Mononuclear cell (primary cell): ENCODE data around the gene FJX1. TPM values are rescaled to one million over a fixed set of nuclear protein-coding genes. Genes with fewer than 3 reads are reported as not detected.
"Not testable (repeated sequence)": the region's sequence is repeated elsewhere in the genome, so short reads cannot be mapped to it uniquely, and the experiment has no call there.

Experiments used
- H3K27me3 ChIP-seq: 2 replicates; pipeline ENCODE4 v1.6.0; 2011; ENCODE audit warnings: low read length, control low read depth; ENCODE audit not compliant: insufficient read depth
- H3K4me1 ChIP-seq: 2 replicates; pipeline ENCODE4 v1.5.1; 2011; ENCODE audit warnings: mild to moderate bottlenecking, low read length, control low read depth; ENCODE audit not compliant: insufficient read depth
- H3K4me3 ChIP-seq: 2 replicates; pipeline ENCODE4 v1.5.1; 2011; ENCODE audit warnings: mild to moderate bottlenecking, low read length, moderate library complexity
- H3K9me3 ChIP-seq: 2 replicates; pipeline ENCODE4 v1.5.1; 2011; ENCODE audit warnings: low read depth, mild to moderate bottlenecking, control low read depth, low read length
- total RNA-seq: library from RNA; depleted of rRNA; stranded (reverse); fragments of >200 nt; gene quantifications from one replicate; pipeline ENCODE4 v1.2.3, GENCODE V29; 2012

The FJX1 gene
- total RNA-seq, 1 donor, result not detected

GRCh38 chr11:35662061-35662648 lies 43.9 kb downstream of the FJX1 start:
- H3K27me3 ChIP-seq, result peaks cover 8% of the 10 kb centered on the region
- peak overlapping the region; percentile 77 for H3K4me3 ChIP-seq
- peaks cover 21% of the 10 kb centered on the region for H3K4me1 ChIP-seq
- H3K9me3 ChIP-seq, result peaks cover 33% of the 10 kb centered on the region

GRCh38 chr11:35662649-35663407 lies 44.6 kb downstream of the FJX1 start, which contains the start of gene TRIM44:
TRIM44 (plus strand) TSS chr11:35662775; CDS start chr11:35663112, 337 bp downstream.
- Histone ChIP-seq H3K9me3 (peaks cover 36% of the 10 kb centered on the region), H3K4me3 (peak within 1 kb of the TSS; percentile 77), H3K27me3 (peaks cover 7% of the 10 kb centered on the region), H3K4me1 (peaks cover 21% of the 10 kb centered on the region)

GRCh38 chr11:35663408-35663702 lies 45.1 kb downstream of the FJX1 start:
- Histone ChIP-seq H3K4me1 (peaks cover 21% of the 10 kb centered on the region), H3K4me3 (peak overlapping the region; percentile 77), H3K27me3 (peaks cover 3% of the 10 kb centered on the region), H3K9me3 (peaks cover 36% of the 10 kb centered on the region)

GRCh38 chr11:35664977-35665441 lies 46.7 kb downstream of the FJX1 start:
- Histone ChIP-seq H3K4me3 (no peak overlapping the region), H3K27me3 (no peaks in the 10 kb centered on the region), H3K4me1 (peaks cover 21% of the 10 kb centered on the region), H3K9me3 (peaks cover 36% of the 10 kb centered on the region)

- Histone ChIP-seq H3K4me1 (peaks cover 11% of the 10 kb centered on the region), H3K9me3 (peaks cover 36% of the 10 kb centered on the region), H3K27me3 (no peaks in the 10 kb centered on the region), H3K4me3 (no peak overlapping the region)
Measured at GRCh38 chr11:35667257-35667656, 49.0 kb downstream of the FJX1 start.

- peaks cover 36% of the 10 kb centered on the region for H3K9me3 ChIP-seq
- not testable (repeated sequence) for H3K4me3 ChIP-seq, H3K4me1 ChIP-seq
Measured at GRCh38 chr11:35668350-35668749, 50.1 kb downstream of the FJX1 start.

More at GRCh38 chr11:35668350-35668749, 50.1 kb downstream of the FJX1 start:
- H3K27me3 ChIP-seq, result not testable (repeated sequence)

Other genes starting within 250 kb of the FJX1 start
- 2.0 TPM for gene SLC1A2, start 198.9 kb upstream of the FJX1 start, total RNA-seq
- 0.10 TPM for gene PAMR1, start 92.8 kb upstream of the FJX1 start, total RNA-seq
- gene TRIM44, start 44.3 kb downstream of the FJX1 start, total RNA-seq, result 21.2 TPM